GM21423 (cell line): ENCODE measurements around the gene CHRND.
"Not testable (repeated sequence)": the region's sequence is repeated elsewhere in the genome, so short reads cannot be mapped to it uniquely, and the experiment has no call there.

Experiments
- ATAC-seq: cut with Tn5 transposase; IDR thresholded peaks from one replicate; pipeline ENCODE4 v1.9.1; 2021; ENCODE audit warnings: mild to moderate bottlenecking, moderate library complexity; ENCODE audit not compliant: unreplicated experiment

The CHRND gene

GRCh38 chr2:232570481-232570880 is 44.5 kb downstream of the CHRND start:
- not testable (repeated sequence) for ATAC-seq

DNA sequence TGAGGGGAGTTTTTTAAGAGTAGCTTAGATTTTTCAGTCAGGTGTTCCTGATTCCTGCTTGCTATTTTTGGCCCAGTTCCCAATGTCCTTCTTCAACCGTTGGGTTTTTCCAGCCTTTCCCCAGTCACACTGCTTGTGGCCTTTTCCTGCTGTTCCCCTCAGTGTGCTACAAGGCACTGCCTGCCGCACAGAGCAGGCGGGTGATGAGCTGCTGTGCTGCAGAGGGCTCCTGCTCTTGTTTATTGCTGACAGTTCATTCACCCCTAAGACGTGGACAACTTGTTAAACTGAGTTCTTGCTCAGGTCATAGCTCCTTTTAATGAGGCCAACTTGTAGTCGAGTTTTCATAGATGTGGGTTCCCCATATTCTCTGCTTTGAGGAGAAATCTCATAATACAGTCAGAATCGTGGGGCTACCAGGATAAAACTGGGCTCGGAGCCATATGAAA is 45.1 kb downstream of the CHRND start:
- no peak for ATAC-seq

- ATAC-seq: no peak
Measured at GRCh38 chr2:232573042-232573441, 47.1 kb downstream of the CHRND start.

- no peak for ATAC-seq
Measured at GRCh38 chr2:232573771-232574435, 47.9 kb downstream of the CHRND start.

- no peak for ATAC-seq
Measured at GRCh38 chr2:232574674-232575403, 48.9 kb downstream of the CHRND start.

GRCh38 chr2:232575404-232575746 is 49.4 kb downstream of the CHRND start:
- no peak for ATAC-seq

DNA sequence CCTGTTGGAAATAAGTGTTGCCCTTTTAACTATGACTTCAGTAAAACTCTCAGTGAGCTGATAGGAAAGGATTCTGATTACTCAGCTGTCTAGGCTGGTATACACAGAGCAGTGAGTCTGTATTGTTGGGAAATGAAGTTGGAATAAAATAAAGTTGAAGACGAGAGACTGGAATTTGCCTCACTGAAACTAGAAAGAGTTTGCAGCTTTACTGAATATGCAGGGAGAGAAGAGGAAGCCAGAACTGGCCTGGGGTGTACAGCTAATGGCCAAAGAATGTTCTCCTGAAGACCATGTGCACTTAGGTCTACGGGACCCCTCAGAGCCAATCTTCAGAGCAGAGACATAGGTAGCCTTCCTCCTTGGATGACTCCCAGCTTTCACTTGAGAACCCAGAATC is 51.0 kb downstream of the CHRND start:
- no peak for ATAC-seq

GRCh38 chr2:232577841-232578240 is 51.9 kb downstream of the CHRND start:
- no peak for ATAC-seq

- no peak for ATAC-seq
Measured at GRCh38 chr2:232578626-232579025, 52.7 kb downstream of the CHRND start.

GRCh38 chr2:232580648-232580981 is 54.7 kb downstream of the CHRND start:
- ATAC-seq: no peak

DNA sequence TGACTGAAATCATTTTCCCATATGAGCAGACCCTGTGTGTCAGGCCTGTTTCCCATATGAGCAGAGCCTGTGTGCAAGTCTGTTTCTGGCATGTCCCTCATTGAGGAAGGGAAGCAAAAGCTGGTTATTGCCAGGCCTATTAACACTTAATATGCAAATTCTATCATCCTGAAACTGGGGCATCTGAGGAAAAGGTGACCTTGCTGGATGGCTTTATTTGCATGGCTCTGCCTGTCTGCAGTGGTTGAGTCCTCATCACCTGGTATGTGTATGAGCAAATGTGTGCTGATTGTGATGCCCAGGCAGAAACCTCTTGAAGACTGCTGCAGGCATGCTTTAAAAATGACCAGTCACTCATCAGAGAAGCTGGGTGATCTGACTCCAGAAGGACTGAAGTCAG is 55.8 kb downstream of the CHRND start:
- peak; percentile 58 for ATAC-seq

DNA sequence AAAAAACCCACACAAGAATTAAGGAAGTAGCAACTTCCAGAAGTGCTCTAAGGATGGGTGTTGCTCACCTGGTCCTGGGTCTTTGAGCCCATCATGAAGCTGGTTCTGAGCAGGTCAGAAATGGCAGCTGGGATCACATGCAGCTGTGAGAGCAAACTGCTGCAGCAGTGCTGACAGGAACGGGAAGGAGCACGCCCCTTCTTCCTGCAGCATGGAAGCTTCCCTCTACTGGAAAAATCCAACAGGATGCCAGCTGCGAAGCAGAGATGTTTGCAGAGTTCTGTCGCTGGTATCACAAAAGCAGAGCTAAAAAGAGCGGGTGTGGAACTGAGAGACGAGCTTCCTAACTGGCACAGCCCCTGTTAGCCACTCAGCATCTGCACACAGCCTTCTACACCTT is 58.3 kb downstream of the CHRND start:
- no peak for ATAC-seq
